Trophoblast cell (in vitro differentiated cells and primary cell): ENCODE measurements around the gene KDM4C.

Experiments used
- DNase-seq, 2 donors: peaks; one replicate each; pipeline ENCODE4 v3.0.0-alpha.2; 2016
- H2AFZ ChIP-seq: 2 replicates; pipeline ENCODE4 v1.6.1; 2013; ENCODE audit warnings: low read length, moderate library complexity, mild to moderate bottlenecking; ENCODE audit not compliant: insufficient read depth, poor library complexity
- H2AK5ac ChIP-seq: 2 replicates; pipeline ENCODE4 v1.6.1; 2013; ENCODE audit warnings: mild to moderate bottlenecking, low read length
- H2BK120ac ChIP-seq: 2 replicates; pipeline ENCODE4 v1.6.1; 2013; ENCODE audit warnings: low read length, mild to moderate bottlenecking, moderate library complexity; ENCODE audit not compliant: insufficient read depth, poor library complexity
- H2BK12ac ChIP-seq: 2 replicates; pipeline ENCODE4 v1.6.1; 2013; ENCODE audit warnings: mild to moderate bottlenecking, low read length, moderate library complexity
- H2BK5ac ChIP-seq: 2 replicates; pipeline ENCODE4 v1.6.1; 2013; ENCODE audit warnings: low read length, low read depth, moderate library complexity, mild to moderate bottlenecking; ENCODE audit not compliant: poor library complexity
- H3K14ac ChIP-seq: 2 replicates; pipeline ENCODE4 v1.6.1; 2013; ENCODE audit warnings: mild to moderate bottlenecking, low read length
- H3K18ac ChIP-seq: 2 replicates; pipeline ENCODE4 v1.6.1; 2013; ENCODE audit warnings: mild to moderate bottlenecking, low read length
- H3K23ac ChIP-seq: 2 replicates; pipeline ENCODE4 v1.6.1; 2013; ENCODE audit warnings: low read length
- H3K27ac ChIP-seq: 2 replicates; pipeline ENCODE4 v1.5.1; 2013; ENCODE audit warnings: low read depth, mild to moderate bottlenecking, inconsistent platforms, low read length, moderate library complexity
- H3K27me3 ChIP-seq: 2 replicates; pipeline ENCODE4 v1.6.1; 2013; ENCODE audit warnings: inconsistent platforms, mild to moderate bottlenecking, low read length, moderate library complexity; ENCODE audit not compliant: insufficient read depth
- H3K36me3 ChIP-seq, 2 experiments: 1 replicate in 1 of 2; 2 replicates in 1 of 2; pipeline ENCODE4 v1.6.1; 2013; ENCODE audit warnings: low read length in 2 of 2, mild to moderate bottlenecking in 2 of 2, moderate library complexity in 1 of 2; ENCODE audit not compliant: insufficient read depth in 2 of 2, control insufficient read depth in 1 of 2
- H3K4ac ChIP-seq: 2 replicates; pipeline ENCODE4 v1.6.1; 2013; ENCODE audit warnings: low read depth, mild to moderate bottlenecking, low read length, moderate library complexity
- H3K4me1 ChIP-seq, 2 experiments: 1 replicate in 1 of 2; 2 replicates in 1 of 2; pipeline ENCODE4 v1.6.1; 2013; ENCODE audit warnings: low read length in 2 of 2, mild to moderate bottlenecking in 2 of 2, moderate library complexity in 1 of 2; ENCODE audit not compliant: insufficient read depth in 2 of 2, control insufficient read depth in 1 of 2
- H3K4me2 ChIP-seq: 2 replicates; pipeline ENCODE4 v1.6.1; 2013; ENCODE audit warnings: inconsistent platforms, mild to moderate bottlenecking, low read length, moderate library complexity
- H3K4me3 ChIP-seq: 2 replicates; pipeline ENCODE4 v1.5.1; 2013; ENCODE audit warnings: mild to moderate bottlenecking, low read depth, low read length, inconsistent platforms
- H3K79me1 ChIP-seq: one replicate; pipeline ENCODE4 v1.6.1; 2013; ENCODE audit warnings: low read length
- H3K79me2 ChIP-seq: 2 replicates; pipeline ENCODE4 v1.6.1; 2013; ENCODE audit warnings: low read length, mild to moderate bottlenecking; ENCODE audit not compliant: control insufficient read depth, insufficient read depth, poor library complexity
- H3K9ac ChIP-seq: 2 replicates; pipeline ENCODE4 v1.6.1; 2013; ENCODE audit warnings: mild to moderate bottlenecking, low read length
- H3K9me3 ChIP-seq: 2 replicates; pipeline ENCODE4 v1.6.1; 2013; ENCODE audit warnings: low read depth, mild to moderate bottlenecking, control low read depth, inconsistent platforms, low read length; ENCODE audit not compliant: insufficient read depth
- H4K12ac ChIP-seq: 2 replicates; pipeline ENCODE4 v1.6.1; 2013; ENCODE audit warnings: low read depth, mild to moderate bottlenecking, low read length, moderate library complexity
- H4K8ac ChIP-seq: 2 replicates; pipeline ENCODE4 v1.6.1; 2013; ENCODE audit warnings: low read depth, mild to moderate bottlenecking, low read length, moderate library complexity
- H4K91ac ChIP-seq: one replicate; pipeline ENCODE4 v1.6.1; 2013; ENCODE audit warnings: low read depth, mild to moderate bottlenecking, low read length, moderate library complexity
- WGBS: extraction: QIAGEN DNeasy Blood & Tissue Kit; methylation state at CpG from one replicate; pipeline ENCODE4 v1.1.7; 2013; ENCODE audit warnings: missing lambda C conversion rate; ENCODE audit not compliant: insufficient read length, insufficient coverage; ENCODE audit errors: extremely low coverage; 5-methylcytosine and 5-hydroxymethylcytosine counted together

KDM4C gene

DNA sequence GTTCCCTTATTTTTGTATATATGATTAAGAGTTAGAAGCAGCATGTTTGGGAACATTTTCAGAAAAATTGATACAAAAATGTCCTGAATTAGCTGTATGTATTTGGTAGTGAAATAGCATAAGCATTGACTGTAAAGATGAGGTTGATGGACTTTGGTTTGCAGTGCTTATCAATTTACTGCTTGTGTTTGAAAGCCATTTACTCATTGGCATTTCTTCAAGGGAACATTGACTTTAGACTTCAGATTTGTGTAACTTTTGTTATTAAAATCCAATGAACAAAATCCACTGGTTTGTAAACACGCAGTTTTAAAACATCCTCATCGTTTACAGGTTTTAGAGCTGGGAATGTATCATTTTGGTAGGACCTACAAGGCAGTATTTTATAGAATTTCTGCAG lies 61.3 kb downstream of the KDM4C start:
- Histone ChIP-seq H3K14ac (no peak overlapping the region), H3K4me3 (no peak overlapping the region), H3K4ac (no peak overlapping the region), H3K9ac (no peak overlapping the region), H3K4me1 (no peaks in the 10 kb centered on the region), H3K79me1 (no peaks in the 10 kb centered on the region), H3K36me3 (no peaks in the 10 kb centered on the region), H3K9me3 (no peaks in the 10 kb centered on the region), H2BK12ac (no peak overlapping the region), H2BK120ac (no peak overlapping the region), H3K27me3 (no peaks in the 10 kb centered on the region), H3K4me2 (no peak overlapping the region), H2BK5ac (no peak overlapping the region), H3K23ac (no peak overlapping the region), H4K12ac (no peak overlapping the region), H4K8ac (no peak overlapping the region), H2AK5ac (no peak overlapping the region), H3K27ac (no peak overlapping the region), H2AFZ (no peak overlapping the region), H3K79me2 (no peaks in the 10 kb centered on the region), H4K91ac (no peak overlapping the region), H3K18ac (no peak overlapping the region)
- no CpG with 5 or more reads among the region's 2 CpGs for WGBS
- no peak for DNase-seq

DNA sequence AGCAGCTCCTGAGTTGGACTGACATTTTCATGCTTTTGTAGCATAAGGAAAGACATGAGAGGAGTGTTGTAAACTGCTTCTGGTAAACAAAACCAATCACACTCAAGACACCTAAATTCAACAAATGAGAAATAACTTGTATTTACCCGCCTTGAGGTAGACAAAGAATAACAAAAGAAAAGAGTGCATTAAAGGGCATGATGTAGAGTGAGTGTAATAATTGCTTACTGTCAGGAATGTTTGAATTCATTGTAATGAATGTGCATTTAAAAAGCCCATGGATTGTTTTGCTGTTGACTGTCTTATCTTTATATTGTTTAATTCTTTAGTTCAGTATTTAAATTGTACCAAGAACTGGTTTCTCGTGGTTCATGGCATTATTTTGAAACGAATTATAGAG lies 61.8 kb downstream of the KDM4C start:
- Histone ChIP-seq H3K27me3 (no peaks in the 10 kb centered on the region), H4K91ac (no peak overlapping the region), H3K18ac (no peak overlapping the region), H2BK120ac (no peak overlapping the region), H4K8ac (no peak overlapping the region), H2BK12ac (no peak overlapping the region), H2AK5ac (no peak overlapping the region), H2BK5ac (no peak overlapping the region), H3K27ac (no peak overlapping the region), H3K79me2 (no peaks in the 10 kb centered on the region), H2AFZ (no peak overlapping the region), H3K36me3 (no peaks in the 10 kb centered on the region), H3K23ac (no peak overlapping the region), H3K9ac (no peak overlapping the region), H3K9me3 (no peaks in the 10 kb centered on the region), H3K4me3 (no peak overlapping the region), H3K14ac (no peak overlapping the region), H3K4me2 (no peak overlapping the region), H3K4ac (no peak overlapping the region), H3K4me1 (no peaks in the 10 kb centered on the region), H3K79me1 (no peaks in the 10 kb centered on the region), H4K12ac (no peak overlapping the region)
- WGBS, result no CpG with 5 or more reads among the region's 3 CpGs
- no peak for DNase-seq

DNA sequence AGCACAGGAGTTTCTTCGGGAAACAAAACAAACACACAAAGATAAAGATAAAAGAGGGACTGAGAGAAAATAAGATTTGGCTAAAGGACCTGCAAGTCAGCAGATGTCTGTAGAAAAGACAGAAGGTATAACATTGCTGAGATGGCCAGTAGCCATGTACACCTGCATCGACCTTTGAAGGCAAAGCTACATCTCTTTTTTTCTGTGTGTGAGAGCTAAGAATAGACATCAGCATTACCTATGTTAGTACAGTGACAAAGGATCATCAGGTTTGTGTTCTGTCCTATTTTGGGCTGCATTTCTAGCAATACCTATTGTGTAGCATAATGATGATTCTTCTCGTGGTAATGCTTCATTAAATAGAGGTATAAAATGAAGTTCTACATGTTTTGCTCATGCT lies 64.9 kb downstream of the KDM4C start:
- H4K12ac ChIP-seq, result no peak overlapping the region

DNA sequence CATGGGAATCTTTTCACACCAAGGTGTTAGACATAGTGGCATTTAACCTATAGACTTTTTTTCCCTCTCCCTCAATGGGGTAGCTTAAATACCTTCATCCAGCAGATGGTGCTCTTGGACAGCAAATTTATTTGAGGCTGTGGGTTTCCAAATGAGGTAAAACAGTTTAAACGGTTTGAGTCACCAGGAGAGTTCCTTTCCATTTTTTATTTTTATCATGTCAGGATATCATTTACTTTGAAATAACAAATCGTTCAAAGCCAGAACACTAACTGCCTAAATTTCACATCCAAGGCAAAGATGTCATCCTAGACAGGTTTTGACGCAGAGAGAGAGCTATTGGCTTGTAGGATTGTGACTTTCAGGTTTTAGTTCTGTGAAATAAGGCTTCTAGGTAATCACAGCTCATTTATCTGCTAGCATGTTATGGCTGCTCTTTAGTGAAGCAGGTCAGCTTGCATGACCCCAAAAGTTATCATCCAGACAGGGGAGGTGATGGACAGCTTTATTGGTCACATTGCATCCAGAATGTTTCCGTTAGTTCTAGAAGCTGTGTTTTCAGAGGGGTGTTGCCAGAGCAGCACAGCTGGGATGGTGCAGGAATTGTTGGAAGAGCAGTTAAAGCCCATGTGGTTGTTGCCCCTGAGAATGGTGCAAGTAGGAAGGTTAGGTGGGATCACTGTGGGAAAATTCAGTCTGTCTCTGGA lies 69.8 kb downstream of the KDM4C start:
- no peaks in the 10 kb centered on the region for H3K27me3 ChIP-seq
- no peak overlapping the region for H2BK120ac ChIP-seq
- H3K9ac ChIP-seq, result no peak overlapping the region
- H3K9me3 ChIP-seq, result no peaks in the 10 kb centered on the region
- no peak overlapping the region for H3K4ac ChIP-seq
- H3K36me3 ChIP-seq, result peaks cover 0 to 4% of the 10 kb centered on the region in 2 experiments
- H3K4me2 ChIP-seq, result no peak overlapping the region
- no CpG with 5 or more reads among the region's 4 CpGs for WGBS
- no peak overlapping the region for H2AFZ ChIP-seq
- no peak overlapping the region for H3K4me3 ChIP-seq
- H3K27ac ChIP-seq, result no peak overlapping the region
- H3K14ac ChIP-seq, result no peak overlapping the region
- no peak overlapping the region for H4K12ac ChIP-seq
- H3K23ac ChIP-seq, result no peak overlapping the region
- H2BK5ac ChIP-seq, result no peak overlapping the region
- H2AK5ac ChIP-seq, result no peak overlapping the region
- no peak overlapping the region for H3K18ac ChIP-seq
- peak; percentile 38 to 74 for DNase-seq
- H4K8ac ChIP-seq, result no peak overlapping the region
- no peaks in the 10 kb centered on the region for H3K79me1 ChIP-seq
- H3K4me1 ChIP-seq, result peaks cover 4 to 6% of the 10 kb centered on the region in 2 experiments
- no peak overlapping the region for H4K91ac ChIP-seq
- no peak overlapping the region for H2BK12ac ChIP-seq
- no peaks in the 10 kb centered on the region for H3K79me2 ChIP-seq

More for the DNA sequence above, 64.9 kb downstream of the KDM4C start:
- Histone ChIP-seq H3K79me1 (no peaks in the 10 kb centered on the region), H2AFZ (no peak overlapping the region), H4K91ac (no peak overlapping the region), H3K4me3 (no peak overlapping the region), H3K4ac (no peak overlapping the region), H3K9ac (no peak overlapping the region), H2AK5ac (no peak overlapping the region), H3K36me3 (no peaks in the 10 kb centered on the region), H3K23ac (no peak overlapping the region), H3K9me3 (no peaks in the 10 kb centered on the region), H3K27ac (no peak overlapping the region), H2BK5ac (no peak overlapping the region), H3K4me1 (no peaks in the 10 kb centered on the region), H3K4me2 (no peak overlapping the region), H4K8ac (no peak overlapping the region), H3K27me3 (no peaks in the 10 kb centered on the region), H3K14ac (no peak overlapping the region), H3K79me2 (no peaks in the 10 kb centered on the region), H2BK120ac (no peak overlapping the region), H2BK12ac (no peak overlapping the region), H3K18ac (no peak overlapping the region)
- DNase-seq, result no peak
- no CpG with 5 or more reads among the region's 3 CpGs for WGBS
